ENCODE measurements around the gene TMEM170A. TPM values are rescaled to one million over a fixed set of nuclear protein-coding genes. Genes with fewer than 3 reads are reported as not detected.

The TMEM170A gene
- total RNA-seq, 1 experiment from 2014 or later = 34.5 TPM

GRCh38 chr16:75452464-75453190 is 11.9 kb downstream of the TMEM170A start:
- Histone ChIP-seq H4K20me1 (ENCODE audit: insufficient read depth) (no peaks in the 10 kb centered on the region), H3K27ac (ENCODE audit: low read depth, low read length) (no peak overlapping the region), H3K4me1 (ENCODE audit: control insufficient read depth in 1 of 2, insufficient read depth in 2 of 2, low read length in 2 of 2) (no peaks in the 10 kb centered on the region), H3K36me3 (ENCODE audit: control insufficient read depth in 1 of 2, insufficient read depth in 2 of 2, low read length in 2 of 2) (peaks cover 0 to 4% of the 10 kb centered on the region in 2 experiments; a peak in 1 of 4 replicates), H2AFZ (ENCODE audit: low read depth, low read length, poor library complexity, severe bottlenecking) (no peak overlapping the region), H3K4me2 (ENCODE audit: low read length) (no peak overlapping the region), H3K9me2 (ENCODE audit: insufficient read depth) (no peaks in the 10 kb centered on the region), H3K4me3 (replicated peaks in 1 of 2; ENCODE audit: low read depth in 1 of 2, low read length in 2 of 2) (no peak overlapping the region), H3K79me2 (ENCODE audit: insufficient read depth, low read length) (peaks cover 69% of the 10 kb centered on the region), H3K9me3 (ENCODE audit: control insufficient read depth in 1 of 2, insufficient read depth in 1 of 2, low read depth in 1 of 2, low read length in 2 of 2) (no peaks in the 10 kb centered on the region), H3K27me3 (ENCODE audit: insufficient read depth, low read length) (no peaks in the 10 kb centered on the region), H3K9ac (ENCODE audit: low read length) (no peak overlapping the region)
- POLR2A ChIA-PET = interaction anchor here (0.6 kb wide), 2 partner anchors 166 to 785 kb away, joined by 3 read pairs; no protein-coding TSS in a partner anchor
- RAD21 ChIA-PET (ENCODE audit: low non-redundant PET in 1 of 2, low total read pairs in 2 of 2, uncharacterized antibody in 2 of 2, unreplicated experiment in 2 of 2) = no interaction called here
- BruUV-seq (replicated peaks) = no TSS peak
- CTCF ChIA-PET = no interaction called here
- intact Hi-C loops (cut with micrococcal nuclease) = no loop called here
- ATAC-seq = no peak
- DNase-seq (ENCODE audit: low read depth, low spot score) = no peak
- TF ChIP-seq EZH2 (IDR thresholded peaks at IDR 0.05) (no peak), ZBTB33 (IDR thresholded peaks at IDR 0.05; ENCODE audit: extremely low read depth, insufficient replicate concordance, low read length) (no peak), ZNF274 (IDR thresholded peaks at IDR 0.05; ENCODE audit: low read depth, low read length) (no peak), YY1 (IDR thresholded peaks at IDR 0.05; ENCODE audit: extremely low read depth, insufficient replicate concordance, low read depth, low read length) (no peak), CBX3 (IDR thresholded peaks at IDR 0.05; ENCODE audit: low read depth) (no peak), SRF (IDR thresholded peaks at IDR 0.05; ENCODE audit: low read depth) (no peak), POLR2A (IDR thresholded peaks at IDR 0.05; ENCODE audit: borderline replicate concordance, extremely low read depth, insufficient read depth, insufficient read length) (no peak), RAD21 (IDR thresholded peaks at IDR 0.05; ENCODE audit: low read depth) (no peak), ELF1 (IDR thresholded peaks at IDR 0.05; ENCODE audit: borderline replicate concordance, low read depth) (no peak), SP1 (IDR thresholded peaks at IDR 0.05; ENCODE audit: low read depth) (no peak), JUND (IDR thresholded peaks at IDR 0.05) (no peak)

Measured in HCT116 (cell line).